ENCODE measurements around the gene PROX2.
A peak's percentile ranks its signal among the peaks of the same experiment; 100 is the strongest.

PROX2 gene

DNA sequence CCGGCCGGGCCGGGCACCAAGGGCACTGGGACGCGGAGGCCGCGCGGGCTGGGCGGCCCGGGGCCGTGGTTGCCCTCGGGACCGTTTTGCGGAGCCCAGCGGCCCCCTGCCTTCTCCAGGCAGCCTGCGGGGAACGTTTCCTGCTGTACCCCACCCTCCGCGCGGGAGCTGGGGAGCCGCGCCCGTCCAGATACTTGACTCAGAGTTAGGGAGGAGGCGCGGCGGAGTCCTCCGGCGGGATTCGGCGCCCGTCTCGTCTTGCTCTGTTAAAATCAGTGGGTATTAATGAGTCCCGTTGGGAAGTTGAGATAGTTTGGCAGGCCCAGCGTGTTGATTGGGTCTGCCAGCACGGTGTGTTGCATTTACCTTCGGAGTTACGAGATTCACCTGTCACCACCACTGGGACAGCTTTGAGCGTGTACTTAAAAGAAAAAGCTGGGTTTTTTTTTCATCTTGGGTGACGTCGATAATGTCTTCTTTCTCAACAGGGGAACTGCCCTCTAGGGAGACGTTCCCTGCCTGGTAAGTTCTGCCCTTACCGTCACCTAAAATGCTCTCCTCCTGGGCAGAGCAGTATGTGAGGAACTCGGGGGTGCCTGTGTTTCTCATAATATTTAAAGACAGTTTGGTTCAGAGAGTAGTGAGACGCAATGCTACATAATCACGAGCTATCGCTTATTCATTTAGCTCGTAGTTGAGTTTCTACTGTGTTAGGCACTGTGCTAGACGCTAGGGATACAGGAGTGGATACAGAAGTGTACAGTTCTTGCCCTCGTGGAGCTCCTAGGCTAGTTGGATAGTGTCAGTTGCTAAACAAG lies 6.4 kb upstream of the PROX2 start:
- DNase-seq (ENCODE audit: low read depth) = peak; percentile 41
- H3K4me3 ChIP-seq (ENCODE audit: low read depth, low read length) = peak overlapping the region; percentile 99
- TF ChIP-seq, protein P1, sequence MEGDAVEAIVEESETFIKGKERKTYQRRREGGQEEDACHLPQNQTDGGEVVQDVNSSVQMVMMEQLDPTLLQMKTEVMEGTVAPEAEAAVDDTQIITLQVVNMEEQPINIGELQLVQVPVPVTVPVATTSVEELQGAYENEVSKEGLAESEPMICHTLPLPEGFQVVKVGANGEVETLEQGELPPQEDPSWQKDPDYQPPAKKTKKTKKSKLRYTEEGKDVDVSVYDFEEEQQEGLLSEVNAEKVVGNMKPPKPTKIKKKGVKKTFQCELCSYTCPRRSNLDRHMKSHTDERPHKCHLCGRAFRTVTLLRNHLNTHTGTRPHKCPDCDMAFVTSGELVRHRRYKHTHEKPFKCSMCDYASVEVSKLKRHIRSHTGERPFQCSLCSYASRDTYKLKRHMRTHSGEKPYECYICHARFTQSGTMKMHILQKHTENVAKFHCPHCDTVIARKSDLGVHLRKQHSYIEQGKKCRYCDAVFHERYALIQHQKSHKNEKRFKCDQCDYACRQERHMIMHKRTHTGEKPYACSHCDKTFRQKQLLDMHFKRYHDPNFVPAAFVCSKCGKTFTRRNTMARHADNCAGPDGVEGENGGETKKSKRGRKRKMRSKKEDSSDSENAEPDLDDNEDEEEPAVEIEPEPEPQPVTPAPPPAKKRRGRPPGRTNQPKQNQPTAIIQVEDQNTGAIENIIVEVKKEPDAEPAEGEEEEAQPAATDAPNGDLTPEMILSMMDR (IDR thresholded peaks at IDR 0.05; ENCODE audit: insufficient read depth, low read depth, low read length, missing control alignments) = no peak

DNA sequence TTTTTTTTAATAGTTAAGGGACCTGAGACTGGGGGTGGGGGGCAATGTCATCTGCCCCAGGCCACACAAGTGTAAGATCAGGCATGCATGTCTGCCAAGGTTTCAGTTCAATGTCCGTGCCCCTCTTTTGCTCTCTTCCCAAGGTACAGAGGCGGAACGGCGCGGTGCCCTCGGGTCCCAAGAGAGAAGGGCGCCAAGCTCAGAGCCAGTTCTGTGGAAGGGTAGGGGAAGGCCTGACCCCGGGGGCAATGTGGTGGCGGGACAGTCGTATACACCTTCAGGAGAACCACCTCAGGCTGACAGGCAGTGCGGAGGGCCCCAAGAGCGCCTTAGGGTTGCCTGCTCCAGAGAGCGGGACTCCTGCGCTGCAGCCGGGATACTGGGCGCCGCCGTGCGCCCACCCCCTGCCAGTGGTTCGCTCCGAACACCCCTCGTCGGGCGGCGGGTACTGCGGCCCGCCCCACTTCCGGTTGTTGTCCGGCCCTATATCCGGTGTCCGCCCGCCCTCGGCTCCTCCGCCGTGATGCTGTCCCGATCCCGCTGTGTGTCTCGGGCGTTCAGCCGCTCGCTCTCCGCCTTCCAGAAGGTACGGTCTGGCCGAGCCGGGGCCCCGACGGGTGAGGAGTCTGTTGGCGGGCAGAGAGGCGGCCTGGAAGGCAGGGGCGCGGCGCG lies 5.6 kb upstream of the PROX2 start, which contains the start of gene DLST:
Gene DLST (plus strand): TSS at position 486 of the 672 bp plus-strand sequence. CDS start 38 bp downstream, at position 524.
- peak within 1 kb of the TSS; percentile 99 for H3K4me3 ChIP-seq (ENCODE audit: low read depth, low read length)
- DNase-seq (ENCODE audit: low read depth) = peak; percentile 94
- TF ChIP-seq, protein P1 (IDR thresholded peaks at IDR 0.05; ENCODE audit: insufficient read depth, low read depth, low read length, missing control alignments) = no peak

DNA sequence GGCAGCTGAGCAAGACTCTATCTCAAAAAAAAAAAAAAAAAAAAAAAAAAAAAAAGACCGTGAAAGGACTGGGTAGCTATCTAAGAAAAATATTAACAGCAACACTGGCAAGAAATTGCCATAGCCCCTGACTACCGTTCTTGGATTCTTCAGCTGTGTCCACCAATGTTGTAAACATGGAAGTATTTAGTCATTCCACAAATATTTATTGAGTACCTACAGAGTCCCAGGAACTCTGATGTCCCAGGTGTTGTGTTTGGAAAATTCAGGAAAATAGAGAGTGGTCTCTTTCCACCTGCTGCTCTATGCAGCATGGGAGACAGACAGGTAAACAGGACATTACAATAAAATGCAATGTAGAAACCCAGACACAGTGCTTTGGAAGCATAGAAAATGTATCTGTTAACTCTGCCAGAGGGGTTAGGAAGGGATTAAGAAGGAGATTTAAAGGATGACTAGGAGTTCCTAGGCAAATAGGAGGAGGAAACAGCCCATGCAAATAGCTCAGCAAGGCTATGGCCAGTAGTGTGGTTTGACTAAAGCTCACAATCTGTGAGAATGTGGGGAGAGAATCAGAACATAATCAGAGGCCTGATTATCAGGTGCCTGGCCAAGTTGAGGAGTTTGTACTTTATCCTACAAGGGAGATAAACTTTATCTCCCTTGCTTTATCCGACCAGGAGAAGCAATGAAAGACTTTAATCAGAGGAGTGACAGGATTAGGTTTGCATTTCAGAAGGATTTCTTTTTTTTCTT lies 3.7 kb upstream of the PROX2 start:
- TF ChIP-seq, protein P1 (IDR thresholded peaks at IDR 0.05; ENCODE audit: insufficient read depth, low read depth, low read length, missing control alignments) = no peak
- no peak for DNase-seq (ENCODE audit: low read depth)
- no peak overlapping the region for H3K4me3 ChIP-seq (ENCODE audit: low read depth, low read length)

DNA sequence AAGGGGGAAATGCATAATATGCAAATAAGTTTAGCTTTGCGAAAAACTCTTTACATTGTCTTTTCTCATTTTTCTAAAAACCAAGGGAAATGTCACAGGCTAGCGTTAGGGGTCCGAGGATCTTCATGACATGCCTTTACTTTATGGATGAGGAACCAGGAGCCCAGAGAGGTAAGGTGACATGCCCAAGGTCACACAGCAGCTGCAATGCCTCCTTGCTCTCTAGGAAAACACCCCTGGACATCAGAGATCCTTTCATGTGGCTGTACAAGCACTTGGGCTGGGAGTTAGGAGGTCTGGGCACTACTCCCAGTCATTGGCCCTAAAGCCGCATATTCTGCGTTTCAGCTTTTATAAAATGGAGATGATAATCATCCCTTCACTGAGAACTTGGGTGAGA lies 741 bp downstream of the PROX2 start:
- no peak for DNase-seq (ENCODE audit: low read depth)
- TF ChIP-seq, protein P1 (IDR thresholded peaks at IDR 0.05; ENCODE audit: insufficient read depth, low read depth, low read length, missing control alignments) = no peak
- no peak overlapping the region for H3K4me3 ChIP-seq (ENCODE audit: low read depth, low read length)

DNA sequence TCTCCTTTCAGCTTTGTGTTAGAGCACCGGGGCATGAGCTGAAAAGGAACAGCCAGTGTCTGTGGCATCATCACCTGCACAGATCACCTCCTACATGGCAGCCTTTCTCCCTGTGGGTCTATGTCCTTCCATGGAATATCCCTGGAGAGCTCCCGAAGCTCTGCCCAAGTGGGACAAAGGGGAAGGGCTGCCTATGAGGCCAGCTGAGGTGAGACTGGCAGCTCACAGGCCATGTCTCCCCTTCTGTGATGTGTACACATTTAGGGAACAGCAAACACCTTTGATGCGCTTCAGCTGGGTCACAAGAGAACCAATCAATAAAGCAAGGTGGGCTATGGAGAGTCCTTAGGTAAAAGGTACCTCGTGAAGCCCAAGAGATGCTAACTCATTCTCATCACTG lies 4.1 kb downstream of the PROX2 start:
- no peak for DNase-seq (ENCODE audit: low read depth)
- H3K4me3 ChIP-seq (ENCODE audit: low read depth, low read length) = no peak overlapping the region
- TF ChIP-seq, protein P1 (IDR thresholded peaks at IDR 0.05; ENCODE audit: insufficient read depth, low read depth, low read length, missing control alignments) = no peak

DNA sequence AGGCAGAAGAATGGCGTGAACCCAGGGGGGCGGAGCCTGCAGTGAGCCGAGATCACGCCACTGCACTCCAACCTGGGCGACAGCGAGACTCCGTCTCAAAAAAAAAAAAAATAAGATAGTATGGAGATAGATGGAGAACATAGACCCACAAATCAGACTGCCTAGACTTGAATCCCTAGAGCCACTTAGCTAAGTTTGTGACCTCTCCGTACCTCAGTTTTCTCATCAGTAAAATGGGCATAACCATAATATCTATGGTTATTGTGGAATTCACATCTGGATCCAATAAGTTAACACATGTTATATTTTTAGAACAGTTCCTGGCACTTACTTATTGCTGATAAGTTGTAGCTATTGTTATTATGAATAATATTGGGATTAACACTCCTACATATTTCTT lies 7.2 kb downstream of the PROX2 start:
- TF ChIP-seq, protein P1 (IDR thresholded peaks at IDR 0.05; ENCODE audit: insufficient read depth, low read depth, low read length, missing control alignments) = no peak
- no peak for DNase-seq (ENCODE audit: low read depth)
- no peak overlapping the region for H3K4me3 ChIP-seq (ENCODE audit: low read depth, low read length)

All from GM12865 (cell line).